GM12801 (cell line): ENCODE data around the gene CORO1C.

Experiments
- TF ChIP-seq, protein P1 (sequence below): IDR thresholded peaks from one replicate; pipeline ENCODE4 v1.5.1; 2011; ENCODE audit warnings: control low read depth; ENCODE audit not compliant: insufficient read length; ENCODE audit errors: extremely low read depth

The CORO1C gene

DNA sequence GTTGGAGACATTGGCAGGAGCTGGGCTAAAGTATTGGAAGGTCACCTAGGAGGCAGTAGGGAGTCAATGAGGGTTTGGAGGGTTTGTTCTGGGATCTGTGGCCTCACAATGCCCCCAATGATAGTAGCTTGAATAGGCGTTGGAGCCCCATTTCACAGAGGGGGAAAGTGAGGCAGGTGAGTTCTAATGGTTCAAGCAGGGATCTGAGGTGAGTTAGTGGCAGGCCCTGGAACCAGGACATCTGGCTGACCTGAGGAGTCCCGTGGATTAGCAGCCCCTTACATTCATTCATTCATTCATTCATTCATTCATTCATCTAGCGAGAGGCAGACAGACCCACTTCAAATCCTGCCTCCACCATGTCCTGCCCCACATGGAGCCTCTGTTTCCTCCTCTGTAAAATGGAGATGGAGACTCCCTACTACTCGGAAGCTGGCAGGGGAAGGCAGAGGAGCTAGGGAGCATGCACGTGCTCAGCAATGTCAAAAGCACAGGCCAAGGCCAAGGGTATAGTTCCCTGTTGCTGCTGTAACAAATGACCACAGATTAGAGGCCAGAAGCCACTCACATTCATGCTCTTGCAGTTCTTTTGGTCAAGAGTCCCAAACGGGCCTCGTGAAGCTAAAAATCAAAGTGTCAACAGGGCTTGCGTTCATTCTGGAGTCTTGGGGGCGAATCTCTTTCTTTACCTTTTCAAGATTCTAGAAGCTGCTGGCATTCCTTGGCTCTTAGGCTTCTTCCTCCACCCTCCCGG, 131.2 kb downstream of the CORO1C start:
- TF ChIP-seq, protein P1, sequence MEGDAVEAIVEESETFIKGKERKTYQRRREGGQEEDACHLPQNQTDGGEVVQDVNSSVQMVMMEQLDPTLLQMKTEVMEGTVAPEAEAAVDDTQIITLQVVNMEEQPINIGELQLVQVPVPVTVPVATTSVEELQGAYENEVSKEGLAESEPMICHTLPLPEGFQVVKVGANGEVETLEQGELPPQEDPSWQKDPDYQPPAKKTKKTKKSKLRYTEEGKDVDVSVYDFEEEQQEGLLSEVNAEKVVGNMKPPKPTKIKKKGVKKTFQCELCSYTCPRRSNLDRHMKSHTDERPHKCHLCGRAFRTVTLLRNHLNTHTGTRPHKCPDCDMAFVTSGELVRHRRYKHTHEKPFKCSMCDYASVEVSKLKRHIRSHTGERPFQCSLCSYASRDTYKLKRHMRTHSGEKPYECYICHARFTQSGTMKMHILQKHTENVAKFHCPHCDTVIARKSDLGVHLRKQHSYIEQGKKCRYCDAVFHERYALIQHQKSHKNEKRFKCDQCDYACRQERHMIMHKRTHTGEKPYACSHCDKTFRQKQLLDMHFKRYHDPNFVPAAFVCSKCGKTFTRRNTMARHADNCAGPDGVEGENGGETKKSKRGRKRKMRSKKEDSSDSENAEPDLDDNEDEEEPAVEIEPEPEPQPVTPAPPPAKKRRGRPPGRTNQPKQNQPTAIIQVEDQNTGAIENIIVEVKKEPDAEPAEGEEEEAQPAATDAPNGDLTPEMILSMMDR, result no peak

GRCh38 chr12:108599541-108599940, 131.8 kb downstream of the CORO1C start:
- TF ChIP-seq, protein P1, result no peak

- TF ChIP-seq, protein P1, result no peak
Observed at GRCh38 chr12:108598553-108599250, 132.6 kb downstream of the CORO1C start.

DNA sequence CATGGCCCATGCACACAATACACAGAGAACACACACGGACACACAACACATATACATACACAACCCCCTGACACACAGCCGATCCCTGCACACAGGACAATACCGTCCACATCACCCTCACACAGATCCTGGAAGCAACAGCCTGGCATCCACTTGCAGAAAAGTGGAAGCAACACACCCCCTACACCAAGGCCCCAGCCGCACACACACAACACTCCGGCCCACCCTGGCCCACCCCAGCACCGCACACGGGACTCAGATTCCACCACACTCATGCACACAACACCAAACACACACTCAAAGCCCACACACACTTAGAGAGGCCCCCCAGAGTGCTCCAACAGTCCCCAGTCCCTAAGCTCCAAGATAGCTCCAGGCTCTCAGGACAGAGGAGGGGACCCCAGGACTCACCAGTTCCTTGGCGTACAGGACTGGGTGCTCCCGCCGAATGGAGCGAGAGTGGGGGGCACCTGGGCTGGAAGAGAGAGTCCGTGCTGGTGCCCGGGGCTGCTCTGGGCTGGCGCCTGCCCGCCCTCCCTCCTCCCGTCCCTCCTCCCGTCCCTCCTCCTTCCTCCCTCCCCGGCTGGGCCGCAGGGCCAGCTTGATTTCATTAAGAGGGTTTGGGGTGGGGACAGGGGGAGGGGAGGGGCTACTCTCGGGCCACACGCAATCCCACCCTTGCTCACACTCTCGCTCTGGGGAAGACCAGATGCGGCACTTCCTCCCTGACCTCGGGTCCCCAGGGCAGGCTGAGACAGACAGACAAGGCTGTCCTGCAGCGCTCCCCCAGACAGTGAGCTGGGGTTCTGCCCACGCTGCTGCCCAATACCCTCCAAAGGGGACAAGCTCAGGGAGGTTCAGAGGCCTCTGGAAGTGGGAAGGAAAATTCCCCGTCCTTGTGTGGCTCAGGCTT, 133.5 kb downstream of the CORO1C start, which contains the start of gene TMEM119:
TMEM119 (minus strand) TSS at position 526 of the 913 bp plus-strand sequence. CDS start 5,701 bp downstream, outside the sequence.
- TF ChIP-seq, protein P1, result no peak

DNA sequence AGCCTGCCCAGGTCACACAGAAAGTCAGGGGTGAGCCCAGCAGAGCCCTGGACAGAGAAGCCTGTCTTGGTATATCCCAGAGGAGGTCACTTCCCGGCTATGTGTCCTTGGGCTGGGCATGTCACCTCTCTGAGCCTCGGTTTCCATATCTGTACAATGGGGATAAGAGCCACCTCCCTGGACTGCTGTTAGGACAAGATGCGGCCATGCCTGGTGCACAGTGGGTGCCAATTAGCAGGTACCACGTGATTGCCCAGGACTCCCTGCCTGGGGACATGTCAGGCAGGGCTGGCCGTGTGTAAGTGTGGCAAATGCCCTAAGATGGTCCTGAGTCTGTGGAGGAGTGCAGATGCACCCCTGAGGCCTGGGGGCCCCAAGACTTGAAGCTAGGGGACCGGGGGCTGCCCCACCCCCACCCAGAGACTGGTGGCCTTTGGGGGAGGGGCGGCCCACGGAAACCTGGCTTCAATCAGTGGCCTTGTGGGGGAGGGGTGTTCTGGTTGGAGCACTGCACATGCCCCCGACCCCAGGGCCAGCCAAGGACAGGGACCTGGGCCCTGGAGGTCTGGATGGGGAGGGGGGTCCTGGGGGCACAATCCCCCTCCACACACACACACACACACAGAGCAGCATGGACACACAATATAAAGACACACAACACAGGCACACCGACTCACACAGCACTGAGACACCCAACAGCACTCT, 134.3 kb downstream of the CORO1C start:
- TF ChIP-seq, protein P1, result no peak

GRCh38 chr12:108595711-108596647, 135.3 kb downstream of the CORO1C start:
- TF ChIP-seq, protein P1, result no peak
